Activated CD8-positive, alpha-beta memory T cell treated with anti-CD3 and anti-CD28 coated beads for 24 hours (primary cell): Measurements from ENCODE around the gene TCF3.
"Not testable (repeated sequence)": the region's sequence is repeated elsewhere in the genome, so short reads cannot be mapped to it uniquely, and the experiment has no call there.

Experiments
- DNase-seq: peaks from one replicate; pipeline ENCODE4 v3.0.0-alpha.2; 2020

Gene TCF3

GRCh38 chr19:1672769-1673644 is 20.6 kb upstream of the TCF3 start:
- no peak for DNase-seq

GRCh38 chr19:1672038-1672768 is 19.8 kb upstream of the TCF3 start:
- peak; percentile 90 for DNase-seq

GRCh38 chr19:1671716-1672037 is 19.3 kb upstream of the TCF3 start:
- no peak for DNase-seq

GRCh38 chr19:1670747-1671146 is 18.3 kb upstream of the TCF3 start:
- not testable (repeated sequence) for DNase-seq

GRCh38 chr19:1668486-1669270 is 16.3 kb upstream of the TCF3 start:
- no peak for DNase-seq

- no peak for DNase-seq
Measured at GRCh38 chr19:1668048-1668485, 15.7 kb upstream of the TCF3 start.

GRCh38 chr19:1665565-1666047 is 13.2 kb upstream of the TCF3 start:
- no peak for DNase-seq

- no peak for DNase-seq
Measured at GRCh38 chr19:1663852-1664251, 11.4 kb upstream of the TCF3 start.

- DNase-seq: not testable (repeated sequence)
Measured at GRCh38 chr19:1663227-1663626, 10.8 kb upstream of the TCF3 start.

- DNase-seq: no peak
Measured at GRCh38 chr19:1661995-1662394, 9.6 kb upstream of the TCF3 start.

- DNase-seq: no peak
Measured at GRCh38 chr19:1659084-1659427, 6.6 kb upstream of the TCF3 start.

- no peak for DNase-seq
Measured at GRCh38 chr19:1658150-1659083, 6.0 kb upstream of the TCF3 start.

- DNase-seq: no peak
Measured at GRCh38 chr19:1657746-1658145, 5.3 kb upstream of the TCF3 start.

- no peak for DNase-seq
Measured at GRCh38 chr19:1656988-1657536, 4.6 kb upstream of the TCF3 start.

GRCh38 chr19:1655987-1656608 is 3.7 kb upstream of the TCF3 start:
- DNase-seq: no peak

- no peak for DNase-seq
Measured at GRCh38 chr19:1655131-1655981, 2.9 kb upstream of the TCF3 start.

GRCh38 chr19:1654178-1654792 is 1.9 kb upstream of the TCF3 start:
- DNase-seq: no peak

GRCh38 chr19:1653300-1653628 is 849 bp upstream of the TCF3 start:
- no peak for DNase-seq

GRCh38 chr19:1651568-1652291 is 685 bp downstream of the TCF3 start:
- DNase-seq: peak; percentile 77
